Osteoblast (primary cell): ENCODE results near the gene BANF1. TPM values are rescaled to one million over a fixed set of nuclear protein-coding genes. Genes with fewer than 3 reads are reported as not detected.
A peak's percentile ranks its signal among the peaks of the same experiment; 100 is the strongest.

Experiments used
- DNase-seq: peaks from one replicate; pipeline ENCODE4 v3.0.0; 2011; ENCODE audit warnings: low spot score, mixed read lengths; ENCODE audit not compliant: insufficient read length; ENCODE audit errors: missing footprints
- H2AFZ ChIP-seq: 2 replicates; pipeline ENCODE4 v1.6.0; 2011; ENCODE audit warnings: mild to moderate bottlenecking, low read length
- H3K27ac ChIP-seq: 2 replicates; pipeline ENCODE4 v1.5.1; 2011; ENCODE audit warnings: mild to moderate bottlenecking, low read depth, low read length, moderate library complexity
- H3K27me3 ChIP-seq: 2 replicates; pipeline ENCODE4 v1.6.0; 2012; ENCODE audit warnings: mild to moderate bottlenecking, control low read depth, inconsistent platforms, low read length, moderate library complexity; ENCODE audit not compliant: insufficient read depth
- H3K36me3 ChIP-seq: 2 replicates; pipeline ENCODE4 v1.5.1; 2011; ENCODE audit warnings: mild to moderate bottlenecking, low read length, control low read depth, moderate library complexity; ENCODE audit not compliant: insufficient read depth
- H3K4me1 ChIP-seq: 2 replicates; pipeline ENCODE4 v1.5.1; 2011; ENCODE audit warnings: mild to moderate bottlenecking, low read length, control low read depth, moderate library complexity; ENCODE audit not compliant: insufficient read depth
- H3K4me2 ChIP-seq: 2 replicates; pipeline ENCODE4 v1.6.0; 2011; ENCODE audit warnings: mild to moderate bottlenecking, low read length; ENCODE audit not compliant: insufficient read depth
- H3K4me3 ChIP-seq: fragments of 200-600 bp; sonication (generic); 3 replicates; pipeline ENCODE4 v1.5.1; 2012; ENCODE audit warnings: mild to moderate bottlenecking, low read length, inconsistent platforms; ENCODE audit not compliant: insufficient read depth
- H3K79me2 ChIP-seq: 2 replicates; pipeline ENCODE4 v1.6.0; 2012; ENCODE audit warnings: mild to moderate bottlenecking, low read length, control low read depth, inconsistent platforms; ENCODE audit not compliant: insufficient read depth
- H3K9me3 ChIP-seq: 2 replicates; pipeline ENCODE4 v1.5.1; 2011; ENCODE audit warnings: low read depth, low read length, control low read depth
- H4K20me1 ChIP-seq: 2 replicates; pipeline ENCODE4 v1.6.0; 2012; ENCODE audit warnings: mild to moderate bottlenecking, low read length, control low read depth; ENCODE audit not compliant: insufficient read depth
- CTCF ChIP-seq: IDR thresholded peaks from 2 replicates; pipeline ENCODE4 v1.5.1; 2011; ENCODE audit warnings: mild to moderate bottlenecking, low read depth, low read length, moderate library complexity; ENCODE audit errors: extremely low read depth
- total RNA-seq: library from RNA; depleted of rRNA; stranded (reverse); fragments of >200 nt; gene quantifications from 2 replicates; pipeline ENCODE4 v1.2.3, GENCODE V29; 2012

Gene BANF1
- total RNA-seq, 1 donor = 14.5 TPM

DNA sequence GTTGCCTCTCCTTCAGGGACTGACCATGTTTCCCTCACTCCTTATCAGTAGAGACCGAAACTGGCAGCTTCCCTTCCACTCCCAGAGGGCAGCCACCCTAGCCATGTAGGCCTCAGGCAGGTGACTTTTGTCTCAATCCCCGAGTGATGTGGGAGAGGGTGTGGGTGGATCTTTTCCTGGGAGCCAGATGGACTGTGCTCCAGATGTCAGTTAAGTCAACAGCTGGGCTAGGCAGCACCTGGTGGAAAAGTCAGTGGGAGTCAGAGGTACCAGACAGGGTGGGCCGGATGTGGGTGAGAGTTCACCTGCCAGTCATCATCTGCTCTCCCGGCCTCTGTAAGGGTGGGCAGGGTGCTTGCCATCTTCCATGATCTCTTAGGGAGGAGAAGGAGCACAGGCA lies 1.9 kb downstream of the BANF1 start:
- H3K4me1 ChIP-seq = peaks cover 7% of the 10 kb centered on the region
- no peak overlapping the region for H2AFZ ChIP-seq
- no peaks in the 10 kb centered on the region for H3K9me3 ChIP-seq
- H3K79me2 ChIP-seq = peaks cover 42% of the 10 kb centered on the region
- no peak for TF ChIP-seq CTCF
- H3K27ac ChIP-seq = no peak overlapping the region
- H3K36me3 ChIP-seq = peaks cover 26% of the 10 kb centered on the region
- no peaks in the 10 kb centered on the region for H3K27me3 ChIP-seq
- DNase-seq = peak; percentile 30
- peaks cover 7% of the 10 kb centered on the region for H4K20me1 ChIP-seq
- no peak overlapping the region for H3K4me2 ChIP-seq
- H3K4me3 ChIP-seq = no peak overlapping the region

GRCh38 chr11:66006134-66006890 lies 4.0 kb downstream of the BANF1 start:
- Histone ChIP-seq H3K4me2 (no peak overlapping the region), H3K36me3 (peaks cover 13% of the 10 kb centered on the region), H4K20me1 (no peaks in the 10 kb centered on the region), H2AFZ (no peak overlapping the region), H3K79me2 (peaks cover 24% of the 10 kb centered on the region), H3K27me3 (no peaks in the 10 kb centered on the region), H3K4me1 (peaks cover 8% of the 10 kb centered on the region), H3K4me3 (no peak overlapping the region), H3K9me3 (no peaks in the 10 kb centered on the region), H3K27ac (no peak overlapping the region)
- DNase-seq = peak; percentile 83
- no peak for TF ChIP-seq CTCF

DNA sequence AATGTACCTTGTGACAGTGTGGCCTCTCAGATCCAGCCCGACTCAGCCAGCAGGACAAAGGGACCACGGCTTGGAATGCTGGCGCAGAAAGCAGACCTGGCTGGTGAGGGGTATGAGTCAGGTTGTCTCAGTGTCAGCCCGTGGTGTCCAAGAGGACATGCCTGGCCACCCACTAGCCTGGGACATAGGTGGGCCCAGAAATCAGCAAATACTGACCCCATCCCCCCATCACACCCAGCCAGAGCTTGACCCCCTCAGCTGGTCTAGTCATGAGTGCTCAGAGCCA lies 4.5 kb downstream of the BANF1 start:
- no peaks in the 10 kb centered on the region for H3K9me3 ChIP-seq
- TF ChIP-seq CTCF = no peak

GRCh38 chr11:66007201-66007634 lies 4.9 kb downstream of the BANF1 start:
- Histone ChIP-seq H3K4me2 (no peak overlapping the region), H3K4me1 (peaks cover 12% of the 10 kb centered on the region), H3K4me3 (no peak overlapping the region), H3K9me3 (no peaks in the 10 kb centered on the region), H3K79me2 (peaks cover 18% of the 10 kb centered on the region), H3K27ac (no peak overlapping the region), H2AFZ (no peak overlapping the region), H3K36me3 (peaks cover 13% of the 10 kb centered on the region), H4K20me1 (no peaks in the 10 kb centered on the region), H3K27me3 (no peaks in the 10 kb centered on the region)
- no peak for TF ChIP-seq CTCF
- DNase-seq = peak; percentile 66

More for the DNA sequence above, 4.5 kb downstream of the BANF1 start:
- DNase-seq = no peak
- H2AFZ ChIP-seq = no peak overlapping the region
- no peaks in the 10 kb centered on the region for H4K20me1 ChIP-seq
- no peak overlapping the region for H3K4me2 ChIP-seq
- H3K79me2 ChIP-seq = peaks cover 19% of the 10 kb centered on the region
- H3K4me3 ChIP-seq = no peak overlapping the region
- no peak overlapping the region for H3K27ac ChIP-seq
- peaks cover 12% of the 10 kb centered on the region for H3K4me1 ChIP-seq
- no peaks in the 10 kb centered on the region for H3K27me3 ChIP-seq
- H3K36me3 ChIP-seq = peaks cover 13% of the 10 kb centered on the region
